ENCODE data around the gene ZNF70.

DNA sequence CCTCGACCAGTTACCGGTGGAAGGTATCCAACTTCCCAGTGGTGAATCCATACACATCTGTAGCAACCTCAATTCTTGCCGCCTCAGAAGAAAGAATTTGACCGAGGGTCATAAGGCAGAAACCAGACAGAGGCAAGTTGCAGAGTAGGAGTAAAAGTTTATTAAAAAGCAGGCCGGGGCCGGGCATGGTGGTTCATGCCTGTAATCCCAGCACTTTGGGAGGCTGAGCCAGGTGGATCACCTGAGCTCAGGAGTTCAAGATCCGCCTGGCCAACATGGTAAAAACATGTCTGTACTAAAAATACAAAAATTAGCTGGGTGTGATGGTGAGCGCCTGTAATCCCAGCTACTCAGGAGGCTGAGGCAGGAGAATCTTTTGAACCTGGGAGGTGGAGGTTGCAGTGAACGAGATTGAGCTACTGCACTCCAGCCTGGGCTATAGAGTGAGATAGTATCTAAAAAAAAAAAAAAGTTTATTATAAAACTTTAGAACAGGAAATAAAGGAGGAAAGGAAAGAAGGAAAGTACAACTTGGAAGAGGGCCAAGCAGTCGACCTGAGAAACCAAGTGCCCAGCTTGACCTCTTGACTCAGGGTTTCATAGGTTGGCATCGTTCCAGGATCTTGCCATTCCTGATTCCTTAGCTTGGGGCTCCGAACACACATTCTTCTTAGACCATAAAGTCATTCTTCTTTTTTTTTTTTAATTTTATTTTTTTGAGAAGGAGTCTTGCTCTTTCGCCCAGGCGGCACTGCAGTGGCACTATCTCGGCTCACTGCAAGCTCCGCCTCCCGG, 32.3 kb downstream of the ZNF70 start:
- TF ChIP-seq, protein P1, sequence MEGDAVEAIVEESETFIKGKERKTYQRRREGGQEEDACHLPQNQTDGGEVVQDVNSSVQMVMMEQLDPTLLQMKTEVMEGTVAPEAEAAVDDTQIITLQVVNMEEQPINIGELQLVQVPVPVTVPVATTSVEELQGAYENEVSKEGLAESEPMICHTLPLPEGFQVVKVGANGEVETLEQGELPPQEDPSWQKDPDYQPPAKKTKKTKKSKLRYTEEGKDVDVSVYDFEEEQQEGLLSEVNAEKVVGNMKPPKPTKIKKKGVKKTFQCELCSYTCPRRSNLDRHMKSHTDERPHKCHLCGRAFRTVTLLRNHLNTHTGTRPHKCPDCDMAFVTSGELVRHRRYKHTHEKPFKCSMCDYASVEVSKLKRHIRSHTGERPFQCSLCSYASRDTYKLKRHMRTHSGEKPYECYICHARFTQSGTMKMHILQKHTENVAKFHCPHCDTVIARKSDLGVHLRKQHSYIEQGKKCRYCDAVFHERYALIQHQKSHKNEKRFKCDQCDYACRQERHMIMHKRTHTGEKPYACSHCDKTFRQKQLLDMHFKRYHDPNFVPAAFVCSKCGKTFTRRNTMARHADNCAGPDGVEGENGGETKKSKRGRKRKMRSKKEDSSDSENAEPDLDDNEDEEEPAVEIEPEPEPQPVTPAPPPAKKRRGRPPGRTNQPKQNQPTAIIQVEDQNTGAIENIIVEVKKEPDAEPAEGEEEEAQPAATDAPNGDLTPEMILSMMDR (IDR thresholded peaks at IDR 0.05; ENCODE audit: poor library complexity), result no peak
- no peak for TF ChIP-seq EZH2 (IDR thresholded peaks at IDR 0.05; ENCODE audit: borderline replicate concordance)
- no peak for TF ChIP-seq EZH2phosphoT487 (IDR thresholded peaks at IDR 0.05; ENCODE audit: low read depth, severe bottlenecking, unreplicated experiment)

Measured in hepatocyte (in vitro differentiated cells).